Pancreas (tissue), 10 donors: ENCODE measurements around the gene MTCL3.

ENCODE experiments used
- ATAC-seq, 4 donors: fragments of 200-7000 bp; cut with Tn5 transposase; one replicate each; pipeline versions ENCODE4 v1.8.0 to v1.9.1; 2020; ENCODE audit warnings: mild to moderate bottlenecking in 4 of 4, moderate library complexity in 4 of 4
- DNase-seq, 6 donors: peaks; one replicate each; pipeline ENCODE4 v3.0.0-alpha.2; 2020
- FAIRE-seq: peaks from 2 replicates; lab custom pipeline; 2012; peaks lifted over from hg19 to GRCh38; lab: Jason Lieb, UNC
- H3K27ac ChIP-seq, 4 donors: fragments of 200-600 bp; sonication (generic); 1 replicate in 3 of 4; 2 replicates in 1 of 4; pipeline versions ENCODE4 v1.5.0 to v1.8.0; 2020
- H3K27me3 ChIP-seq, 4 donors: fragments of 200-600 bp; one replicate each; pipeline ENCODE4 v1.8.0; 2021
- H3K36me3 ChIP-seq, 3 donors: fragments of 200-600 bp; sonication (generic) in 1 of 3; one replicate each; pipeline versions ENCODE4 v1.5.0 to v1.8.0; 2020 to 2021
- H3K4me1 ChIP-seq, 3 donors: fragments of 200-600 bp; one replicate each; pipeline ENCODE4 v1.8.0; 2021
- H3K4me3 ChIP-seq, 4 donors: fragments of 200-600 bp; sonication (generic) in 2 of 4; one replicate each; pipeline versions ENCODE4 v1.5.0 to v1.8.0; 2020 to 2021
- H3K9me3 ChIP-seq, 4 donors: fragments of 200-600 bp; one replicate each; pipeline ENCODE4 v1.8.0; 2021
- CTCF ChIP-seq, 4 donors: fragments of 200-600 bp; sonication (generic) in 3 of 4; IDR thresholded peaks; one replicate each; pipeline versions ENCODE4 v1.5.0 to v1.8.0; 2021; ENCODE audit warnings: antibody characterized with exemption in 4 of 4
- WGBS, 2 donors: extraction: QIAGEN DNeasy Blood & Tissue Kit; methylation state at CpG; one replicate each; pipeline ENCODE4 v1.1.7; 2013; 5-methylcytosine and 5-hydroxymethylcytosine counted together
- intact Hi-C, 3 donors: fragments of 100-400 bp; cut with DNase I; formaldehyde crosslinking; loops; one replicate each; pipeline versions ENCODE4 v1.11.1 to v1.14.2; 2022
- donor health status: healthy with polysubstance abuse.
- donor health status: DM: no; HTN: no; CAD: no; lungs with moderate emphysema.
- donor health status: DM: no; HTN: no; CAD: no.
- donor health status: control.
- donor health status: control.
- donor health status: Bipolar disorder and iron deficiency.
- donor health status: DM: yes; HTN: yes; CAD: no.
- donor health status: DM: no; HTN: no; CAD: no.
- donor health status: DM: no; HTN: no; CAD: no.
- donor health status: DM: yes; HTN: yes; CAD: no.

The MTCL3 gene

DNA sequence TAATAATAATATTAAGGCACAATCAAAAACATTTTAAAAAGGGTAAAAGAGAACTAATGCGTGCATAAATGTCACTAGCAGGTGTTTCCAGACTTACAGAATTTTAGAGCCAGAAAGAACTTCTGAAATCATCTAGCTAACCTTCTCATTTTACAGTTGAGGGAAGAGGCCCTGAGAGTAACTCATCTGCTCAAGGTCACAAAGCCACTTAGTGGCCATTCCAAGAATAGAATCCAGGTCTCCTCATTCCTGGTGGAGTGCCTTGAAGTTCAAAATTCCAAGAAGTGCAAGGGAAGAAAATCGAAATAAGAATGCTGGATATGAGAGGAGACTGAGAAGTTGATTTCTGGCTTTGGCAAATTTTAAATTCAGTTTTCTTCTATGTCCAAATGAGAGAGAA lies 56.8 kb downstream of the MTCL3 start:
- H3K27me3 ChIP-seq, result no peaks in the 10 kb centered on the region
- intact Hi-C loops, result loop anchor here in 2 of 3 donors (10.0 kb wide), 1 partner anchor 82 kb away; no protein-coding TSS in a partner anchor
- DNase-seq (no peak), FAIRE-seq (no peak), ATAC-seq (no peak)
- no peak overlapping the region for H3K27ac ChIP-seq
- H3K36me3 ChIP-seq, result no peaks in the 10 kb centered on the region
- no peak overlapping the region for H3K4me3 ChIP-seq
- 78 to 85% methylated on average over 2 of the region's 2 CpGs for WGBS, 2 donors
- H3K4me1 ChIP-seq, result peaks cover 0 to 4% (median 0%) of the 10 kb centered on the region in 3 donors
- H3K9me3 ChIP-seq, result no peaks in the 10 kb centered on the region
- TF ChIP-seq CTCF (IDR thresholded peaks at IDR 0.05), result no peak

DNA sequence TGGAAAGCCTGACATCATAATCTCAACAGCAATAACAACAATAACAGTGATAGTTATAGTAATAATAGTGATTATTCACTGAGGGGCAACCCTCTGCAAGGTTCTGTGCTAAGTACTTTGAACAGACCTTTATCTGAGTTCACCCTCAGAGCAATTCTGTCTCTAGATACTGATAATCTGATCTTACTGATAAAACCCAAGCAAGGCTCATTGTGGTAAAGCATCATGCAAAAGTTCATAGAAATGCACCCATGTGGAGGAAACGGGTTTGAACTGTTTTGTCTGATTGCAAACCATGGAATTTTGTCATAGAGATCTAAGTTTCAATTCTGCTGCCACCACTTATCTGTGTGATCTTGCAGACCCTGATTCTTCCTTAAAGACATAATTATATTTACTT lies 58.7 kb downstream of the MTCL3 start:
- intact Hi-C loops, result loop anchor here in 2 of 3 donors (10.0 kb wide), 1 partner anchor 84 kb away; no protein-coding TSS in a partner anchor
- no peak for TF ChIP-seq CTCF (IDR thresholded peaks at IDR 0.05)
- no peaks in the 10 kb centered on the region for H3K36me3 ChIP-seq
- DNase-seq (no peak), FAIRE-seq (no peak), ATAC-seq (no peak)
- WGBS, 2 donors, result 73 to 85% methylated on average over 1 of the region's 1 CpG
- H3K27me3 ChIP-seq, result no peaks in the 10 kb centered on the region
- H3K4me1 ChIP-seq, result peaks cover 0 to 4% (median 0%) of the 10 kb centered on the region in 3 donors
- no peaks in the 10 kb centered on the region for H3K9me3 ChIP-seq
- no peak overlapping the region for H3K4me3 ChIP-seq
- no peak overlapping the region for H3K27ac ChIP-seq

GRCh38 chr6:127459231-127459641 lies 59.9 kb downstream of the MTCL3 start, which contains the start of gene KIAA0408:
Gene KIAA0408, minus strand, starts transcription at chr6:127459389. Its CDS starts 5,408 bp downstream, at chr6:127453981.
- peaks cover 0 to 4% (median 0%) of the 10 kb centered on the region in 3 donors for H3K4me1 ChIP-seq
- H3K36me3 ChIP-seq, result no peaks in the 10 kb centered on the region
- no peak for TF ChIP-seq CTCF (IDR thresholded peaks at IDR 0.05)
- 18 to 34% methylated on average over 4 of the region's 4 CpGs for WGBS, 2 donors
- H3K27me3 ChIP-seq, result no peaks in the 10 kb centered on the region
- H3K9me3 ChIP-seq, result no peaks in the 10 kb centered on the region
- ATAC-seq (peak; percentile 90 to 96 (median 94)), DNase-seq (peak in 5 of 6 donors; percentile 41 to 53 (median 45)), FAIRE-seq (peak; percentile 91)
- intact Hi-C loops, result no loop called here
- peak within 1 kb of the TSS in 1 of 4 donors; percentile 21 for H3K27ac ChIP-seq
- no peak within 1 kb of the TSS for H3K4me3 ChIP-seq

DNA sequence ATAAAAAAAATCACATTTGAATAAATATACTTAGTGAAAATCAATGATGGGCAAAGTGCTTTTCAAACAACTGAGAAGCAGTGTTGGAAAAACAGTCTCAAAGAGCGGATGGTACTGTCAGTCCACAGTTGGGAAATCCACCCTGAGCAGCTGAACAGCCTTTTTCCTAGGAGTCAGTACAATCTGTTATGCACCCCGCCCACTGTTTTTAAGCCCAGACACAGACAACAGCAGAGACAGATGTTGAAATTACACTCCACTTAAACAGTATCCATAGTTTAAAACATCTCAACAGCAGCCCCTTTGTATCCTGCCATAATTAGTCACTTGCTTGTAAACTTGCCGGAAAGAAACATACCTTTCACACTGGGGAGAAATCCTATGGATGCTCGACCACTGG lies 60.3 kb downstream of the MTCL3 start:
- H3K9me3 ChIP-seq, result no peaks in the 10 kb centered on the region
- 27 to 31% methylated on average over 4 of the region's 4 CpGs for WGBS, 2 donors
- peak overlapping the region in 1 of 4 donors; percentile 21 for H3K27ac ChIP-seq
- H3K4me3 ChIP-seq, result no peak overlapping the region
- intact Hi-C loops, result no loop called here
- TF ChIP-seq CTCF (IDR thresholded peaks at IDR 0.05), result no peak
- ATAC-seq (peak; percentile 38 to 78 (median 68)), FAIRE-seq (no peak), DNase-seq (peak in 1 of 6 donors; percentile 19)
- H3K36me3 ChIP-seq, result no peaks in the 10 kb centered on the region
- H3K27me3 ChIP-seq, result no peaks in the 10 kb centered on the region
- peaks cover 0 to 4% (median 0%) of the 10 kb centered on the region in 3 donors for H3K4me1 ChIP-seq

DNA sequence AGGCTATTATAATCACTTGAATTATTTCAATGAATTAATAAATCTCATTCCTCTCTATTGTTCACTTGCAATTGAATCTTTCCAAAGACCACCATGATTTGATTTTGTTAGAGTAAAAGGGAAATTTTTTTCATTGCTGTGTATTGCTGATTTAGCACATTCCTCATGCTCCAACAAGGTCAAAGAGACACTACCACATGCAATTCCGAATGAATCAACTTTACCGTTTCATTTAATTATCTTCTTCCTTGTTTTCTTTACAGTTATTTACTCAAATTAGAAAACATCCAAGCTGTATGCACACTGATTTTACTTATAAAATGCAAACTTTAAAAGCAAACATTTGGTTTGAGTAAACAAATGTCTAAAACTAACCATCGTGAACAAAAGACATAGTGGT lies 60.9 kb downstream of the MTCL3 start:
- no peaks in the 10 kb centered on the region for H3K9me3 ChIP-seq
- H3K4me3 ChIP-seq, result no peak overlapping the region
- FAIRE-seq, result no peak
- 15 to 19% methylated on average over 3 of the region's 3 CpGs for WGBS, 2 donors
- no peak for DNase-seq
- H3K27me3 ChIP-seq, result no peaks in the 10 kb centered on the region
- intact Hi-C loops, result no loop called here
- TF ChIP-seq CTCF (IDR thresholded peaks at IDR 0.05), result no peak
- no peak for ATAC-seq
- no peaks in the 10 kb centered on the region for H3K36me3 ChIP-seq
- peaks cover 0 to 4% (median 0%) of the 10 kb centered on the region in 3 donors for H3K4me1 ChIP-seq
- H3K27ac ChIP-seq, result no peak overlapping the region
